Endodermal cell (in vitro differentiated cells): Measurements from ENCODE around the gene FGFR2. TPM values are rescaled to one million over a fixed set of nuclear protein-coding genes. Genes with fewer than 3 reads are reported as not detected.

Experiments
- DNase-seq: peaks from one replicate; pipeline ENCODE4 v3.0.0-alpha.2; 2017
- H3K27ac ChIP-seq: 2 replicates; pipeline ENCODE4 v1.5.1; 2013; ENCODE audit warnings: mild to moderate bottlenecking, low read depth, low read length, moderate library complexity
- H3K27me3 ChIP-seq: 2 replicates; pipeline ENCODE4 v1.6.1; 2013; ENCODE audit warnings: mild to moderate bottlenecking, low read length, moderate library complexity; ENCODE audit not compliant: insufficient read depth, control insufficient read depth, poor library complexity, severe bottlenecking
- H3K36me3 ChIP-seq: 2 replicates; pipeline ENCODE4 v1.7.0; 2013; ENCODE audit warnings: mild to moderate bottlenecking, low read length, moderate library complexity; ENCODE audit not compliant: control insufficient read depth, insufficient read depth
- H3K4me1 ChIP-seq: one replicate; pipeline ENCODE4 v1.7.0; 2013; ENCODE audit warnings: low read length; ENCODE audit not compliant: control insufficient read depth, insufficient read depth
- H3K4me3 ChIP-seq: 2 replicates; pipeline ENCODE4 v1.5.1; 2013; ENCODE audit warnings: mild to moderate bottlenecking, low read length, moderate library complexity
- H3K9ac ChIP-seq: 2 replicates; pipeline ENCODE4 v1.6.1; 2013; ENCODE audit warnings: mild to moderate bottlenecking, low read length, moderate library complexity; ENCODE audit not compliant: poor library complexity, severe bottlenecking; ENCODE audit errors: extremely low read depth
- H3K9me3 ChIP-seq: 2 replicates; pipeline ENCODE4 v1.6.1; 2013; ENCODE audit warnings: mild to moderate bottlenecking, low read length, moderate library complexity; ENCODE audit not compliant: control insufficient read depth
- H3K27ac Mint-ChIP-seq: 2 replicates; pipeline ENCODE4 v1.8.0; 2020; ENCODE audit warnings: mixed read lengths
- H3K27me3 Mint-ChIP-seq: 2 replicates; pipeline ENCODE4 v1.8.0; 2021; ENCODE audit warnings: mild to moderate bottlenecking, mixed read lengths; ENCODE audit not compliant: insufficient read depth
- H3K36me3 Mint-ChIP-seq: 2 replicates; pipeline ENCODE4 v1.8.0; 2020; ENCODE audit warnings: low read depth, mixed read lengths
- H3K4me1 Mint-ChIP-seq: 2 replicates; pipeline ENCODE4 v1.8.0; 2020; ENCODE audit warnings: mixed read lengths
- H3K4me3 Mint-ChIP-seq: 2 replicates; pipeline ENCODE4 v1.8.0; 2020; ENCODE audit warnings: mild to moderate bottlenecking, moderate library complexity, mixed read lengths
- H3K9me3 Mint-ChIP-seq: 2 replicates; pipeline ENCODE4 v1.8.0; 2020; ENCODE audit warnings: mild to moderate bottlenecking, mixed read lengths
- CTCF ChIP-seq: fragments of 200-600 bp; sonication (generic); conservative IDR thresholded peaks from 2 replicates; pipeline ENCODE4 v1.5.0; 2021; ENCODE audit warnings: antibody characterized with exemption, mild to moderate bottlenecking
- WGBS, 2 experiments: methylation state at CpG; one replicate each; pipeline versions ENCODE4 v1.1.5 to v1.1.7; 2013; ENCODE audit warnings: missing lambda C conversion rate in 2 of 2, mixed read lengths in 1 of 2; ENCODE audit not compliant: insufficient coverage in 1 of 2, insufficient read length in 1 of 2; 5-methylcytosine and 5-hydroxymethylcytosine counted together
- total RNA-seq, 2 donors: library from RNA; stranded (reverse); fragmentation: NEBNext Ultra II Directional in 1 of 2; extraction: Animal tissue kit (Norgen Biotek cat#: 25700) in 1 of 2; gene quantifications; 2 replicates in 1 of 2; 3 replicates in 1 of 2; pipeline ENCODE4 v1.2.1, GENCODE V29; 2021

Gene FGFR2
- total RNA-seq, 2 donors from 2014 or later, result 56.5 to 77.0 TPM

- Histone ChIP-seq H3K4me1 (peaks cover 22% of the 10 kb centered on the region), H3K9me3 (no peaks in the 10 kb centered on the region), H3K27me3 (no peaks in the 10 kb centered on the region), H3K4me3 (no peak overlapping the region), H3K27ac (no peak overlapping the region), H3K9ac (no peak overlapping the region), H3K36me3 (no peaks in the 10 kb centered on the region)
- 94 to 96% methylated on average over 2 of the region's 2 CpGs for WGBS, 2 experiments
- Mint-ChIP-seq H3K9me3 (no peaks in the 10 kb centered on the region), H3K4me1 (peaks cover 58% of the 10 kb centered on the region), H3K27me3 (no peaks in the 10 kb centered on the region), H3K36me3 (no peaks in the 10 kb centered on the region), H3K27ac (no peak overlapping the region), H3K4me3 (no peak overlapping the region)
- no peak for DNase-seq
- no peak for TF ChIP-seq CTCF
Measured at GRCh38 chr10:121438333-121438732, 159.9 kb downstream of the FGFR2 start.

- Mint-ChIP-seq H3K4me1 (peaks cover 57% of the 10 kb centered on the region), H3K27me3 (no peaks in the 10 kb centered on the region), H3K4me3 (no peak overlapping the region), H3K27ac (peak overlapping the region; percentile 86), H3K36me3 (no peaks in the 10 kb centered on the region), H3K9me3 (no peaks in the 10 kb centered on the region)
- H3K9ac ChIP-seq, result peak overlapping the region; percentile 1
- no peaks in the 10 kb centered on the region for H3K36me3 ChIP-seq
- no peak overlapping the region for H3K4me3 ChIP-seq
- no peak for TF ChIP-seq CTCF
- 62 to 80% methylated on average over 1 to 4 of the region's 4 CpGs for WGBS, 2 experiments
- H3K4me1 ChIP-seq, result peaks cover 22% of the 10 kb centered on the region
- peak overlapping the region; percentile 40 for H3K27ac ChIP-seq
- H3K9me3 ChIP-seq, result no peaks in the 10 kb centered on the region
- H3K27me3 ChIP-seq, result no peaks in the 10 kb centered on the region
- DNase-seq, result peak; percentile 55
Measured at GRCh38 chr10:121437596-121437995, 160.6 kb downstream of the FGFR2 start.

- Histone ChIP-seq H3K27me3 (no peaks in the 10 kb centered on the region), H3K9me3 (no peaks in the 10 kb centered on the region), H3K36me3 (no peaks in the 10 kb centered on the region), H3K9ac (peak overlapping the region; percentile 1), H3K4me1 (peaks cover 22% of the 10 kb centered on the region), H3K27ac (peak overlapping the region; percentile 52), H3K4me3 (peak overlapping the region; percentile 6)
- 32 to 34% methylated on average over 3 to 5 of the region's 5 CpGs for whole genome bisulfite sequencing, 2 experiments
- no peaks in the 10 kb centered on the region for H3K9me3 Mint-ChIP-seq
- no peaks in the 10 kb centered on the region for H3K27me3 Mint-ChIP-seq
- peak; percentile 67 for DNase-seq
- no peaks in the 10 kb centered on the region for H3K36me3 Mint-ChIP-seq
- H3K4me3 Mint-ChIP-seq, result peak overlapping the region; percentile 0
- peak overlapping the region; percentile 86 for H3K27ac Mint-ChIP-seq
- peaks cover 51% of the 10 kb centered on the region for H3K4me1 Mint-ChIP-seq
- peak; percentile 45 for TF ChIP-seq CTCF
Measured at GRCh38 chr10:121436630-121437341, 161.5 kb downstream of the FGFR2 start.
